ENCODE results near the gene FBXL2. TPM values are rescaled to one million over a fixed set of nuclear protein-coding genes. Genes with fewer than 3 reads are reported as not detected.

Gene FBXL2
- total and polyA plus RNA-seq, 2 of the 4 experiments (the other 2 are of a cell fraction) = 15.8 to 21.0 TPM

DNA sequence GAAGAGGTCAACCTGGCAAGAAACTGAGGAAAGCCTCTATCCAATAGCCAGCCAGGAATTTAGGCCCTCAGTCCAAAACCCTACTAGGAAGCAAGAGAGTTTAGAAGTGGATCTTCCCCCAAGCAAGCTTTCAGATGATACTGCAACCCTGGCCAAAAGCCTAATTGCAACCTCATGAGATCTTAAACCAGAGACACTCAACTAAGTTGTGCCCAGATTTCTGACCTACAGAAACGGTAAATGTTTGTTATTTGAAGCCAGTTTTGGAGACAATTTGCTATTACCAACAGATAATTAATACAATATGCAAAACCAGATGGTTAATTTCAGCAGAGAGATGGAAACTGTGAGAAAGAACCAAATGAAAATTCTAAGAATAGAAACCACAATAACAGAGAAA is 37.0 kb upstream of the FBXL2 start:
- no peak overlapping the region for H2AFZ ChIP-seq (replicated peaks; ENCODE audit: low read length, poor library complexity)
- peaks cover 4% of the 10 kb centered on the region for H3K9me3 ChIP-seq (ENCODE audit: control insufficient read depth, insufficient read depth, low read length)
- H4K91ac ChIP-seq (ENCODE audit: insufficient read depth, low read depth, low read length) = no peak overlapping the region
- ATAC-seq (ENCODE audit: low read depth) (no peak), DNase-seq (no peak)
- H3K27ac ChIP-seq (ENCODE audit: insufficient read depth, low read length) = no peak overlapping the region
- H2AK5ac ChIP-seq (ENCODE audit: low read depth, low read length) = no peak overlapping the region
- no peak overlapping the region for H3K23ac ChIP-seq (ENCODE audit: low read depth, low read length)
- TF ChIP-seq NFE2L2 (IDR thresholded peaks at IDR 0.05; ENCODE audit: low read depth, low read length) = no peak
- TF ChIP-seq MAZ (IDR thresholded peaks at IDR 0.05; ENCODE audit: borderline replicate concordance, low read depth, low read length) = no peak
- no peak for TF ChIP-seq FOS (IDR thresholded peaks at IDR 0.05; ENCODE audit: low read depth, low read length)
- no peak for TF ChIP-seq MAFK (IDR thresholded peaks at IDR 0.05; ENCODE audit: low read depth, low read length)
- no peak overlapping the region for H2AK9ac ChIP-seq (replicated peaks; ENCODE audit: low read depth, low read length, poor library complexity)
- H3K4me1 ChIP-seq (ENCODE audit: control insufficient read depth, insufficient read depth, low read length) = no peaks in the 10 kb centered on the region
- no peak overlapping the region for H3K4me3 ChIP-seq (ENCODE audit: insufficient read depth, low read depth, low read length)
- dilution Hi-C loops (cut with HindIII; ENCODE audit: low sequenced_read_pairs, unreplicated experiment) (no loop called here), intact Hi-C loops (cut with micrococcal nuclease) (no loop called here), in situ Hi-C loops (cut with MboI; ENCODE audit: low sequenced_read_pairs) (no loop called here)
- H4K5ac ChIP-seq (ENCODE audit: low read depth, low read length) = no peak overlapping the region
- no peak overlapping the region for H2BK20ac ChIP-seq (ENCODE audit: low read depth, low read length)
- H4K8ac ChIP-seq (ENCODE audit: low read depth in 2 of 2, low read length in 2 of 2) = no peak overlapping the region
- no peak overlapping the region for H2BK120ac ChIP-seq (ENCODE audit: low read depth, low read length)
- no CpG with 5 or more reads among the region's 1 CpG for WGBS, 2 experiments (ENCODE audit: extremely low coverage in 2 of 2, insufficient read length in 1 of 2)
- no peak overlapping the region for H3K9ac ChIP-seq (ENCODE audit: low read depth, low read length)
- no peaks in the 10 kb centered on the region for H4K20me1 ChIP-seq (ENCODE audit: insufficient read depth, low read length)
- H3K27me3 ChIP-seq (ENCODE audit: control insufficient read depth, insufficient read depth, low read length) = peaks cover 8% of the 10 kb centered on the region
- no peak overlapping the region for H2BK5ac ChIP-seq (ENCODE audit: low read depth, low read length, poor library complexity, severe bottlenecking)
- no peak overlapping the region for H3K14ac ChIP-seq (replicated peaks; ENCODE audit: low read depth, low read length)
- no peak overlapping the region for H2BK15ac ChIP-seq (ENCODE audit: low read depth, low read length)
- ChIA-PET CTCF (no interaction called here), POLR2A (ENCODE audit: unreplicated experiment) (no interaction called here)
- BruUV-seq (replicated peaks) = no TSS peak
- H3K56ac ChIP-seq (ENCODE audit: extremely low read depth, insufficient read depth, low read length) = no peak overlapping the region
- H3K79me1 ChIP-seq (ENCODE audit: low read depth in 1 of 2, low read length in 2 of 2) = no peaks in the 10 kb centered on the region
- no peaks in the 10 kb centered on the region for H3K36me3 ChIP-seq (ENCODE audit: control insufficient read depth, insufficient read depth, low read length)
- no peak overlapping the region for H3K4ac ChIP-seq (ENCODE audit: low read depth, low read length)
- H3K4me2 ChIP-seq (ENCODE audit: low read depth, low read length) = no peak overlapping the region
- no peaks in the 10 kb centered on the region for H3K9me1 ChIP-seq (ENCODE audit: insufficient read depth, low read length)
- no peak overlapping the region for H3K18ac ChIP-seq (ENCODE audit: low read depth, low read length)
